ENCODE results near the gene PTRH1.

DNA sequence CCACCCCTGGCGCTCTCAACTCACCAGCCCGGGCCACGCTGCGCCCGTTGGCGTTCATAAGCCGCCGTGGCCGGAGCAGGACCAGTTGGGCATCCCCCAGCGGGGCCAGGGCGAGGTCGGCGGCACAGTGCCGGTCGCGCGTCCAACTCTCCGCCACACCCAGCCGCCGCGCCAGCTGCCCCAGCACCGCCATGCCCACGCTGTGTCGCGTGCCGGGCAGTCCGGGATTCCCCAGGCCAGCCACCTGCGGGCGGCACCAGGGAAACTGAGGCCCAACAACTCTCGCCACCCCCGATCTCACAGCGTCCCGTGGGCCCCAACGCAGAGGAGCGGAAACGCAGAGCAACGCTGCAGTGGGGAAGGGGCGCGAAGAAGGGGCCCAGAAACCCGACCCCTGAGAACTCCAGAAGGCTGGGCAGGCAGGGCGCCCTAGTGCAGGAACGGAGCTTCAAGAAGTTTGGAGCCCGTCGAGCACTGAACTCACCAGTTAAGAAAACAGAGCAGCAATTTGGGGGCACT is 453 bp downstream of the PTRH1 start:
- TF ChIP-seq POLR2A (IDR thresholded peaks at IDR 0.05; ENCODE audit: low read length) (no peak), GATA1 (IDR thresholded peaks at IDR 0.05; ENCODE audit: low read depth, low read length) (no peak)
